Gastrocnemius medialis (tissue), 4 donors: ENCODE results near the gene LRRC53. TPM values are rescaled to one million over a fixed set of nuclear protein-coding genes. Genes with fewer than 3 reads are reported as not detected.

Experiments
- ATAC-seq, 2 donors: fragments of 150-250 bp; one replicate each; pipeline ENCODE4 v1.9.1; 2016
- DNase-seq, 2 donors: peaks; one replicate each; pipeline ENCODE4 v3.0.0-alpha.2; 2019
- H3K27ac ChIP-seq, 4 donors: fragments of 200-600 bp; sonication (generic); 1 replicate in 1 of 4; 2 replicates in 3 of 4; pipeline ENCODE4 v1.5.1; 2016 to 2018; ENCODE audit warnings: mild to moderate bottlenecking in 2 of 4, moderate library complexity in 1 of 4
- H3K27me3 ChIP-seq, 3 donors: fragments of 200-600 bp; sonication (generic) in 2 of 3; 1 replicate in 1 of 3; 2 replicates in 2 of 3; pipeline versions ENCODE4 v1.5.1 to v1.6.0; 2016 to 2019; ENCODE audit warnings: mild to moderate bottlenecking in 1 of 3, moderate library complexity in 1 of 3
- H3K36me3 ChIP-seq, 2 donors: fragments of 200-600 bp; sonication (generic) in 1 of 2; one replicate each; pipeline ENCODE4 v1.5.1; 2017 to 2018
- H3K4me1 ChIP-seq, 2 donors: fragments of 200-600 bp; sonication (generic) in 1 of 2; one replicate each; pipeline ENCODE4 v1.5.1; 2016 to 2017; ENCODE audit warnings: mild to moderate bottlenecking in 2 of 2
- H3K4me3 ChIP-seq, 4 donors: fragments of 200-600 bp; sonication (generic) in 3 of 4; 1 replicate in 1 of 4; 2 replicates in 3 of 4; pipeline ENCODE4 v1.5.1; 2016 to 2019; ENCODE audit warnings: mild to moderate bottlenecking in 2 of 4
- H3K9me3 ChIP-seq, 3 donors: fragments of 200-600 bp; sonication (generic) in 2 of 3; 1 replicate in 1 of 3; 2 replicates in 2 of 3; pipeline ENCODE4 v1.5.1; 2016 to 2019
- POLR2A ChIP-seq, 2 donors: fragments of 450-650 bp; IDR thresholded peaks; one replicate each; pipeline ENCODE4 v1.6.1; 2017; ENCODE audit warnings: antibody characterized with exemption in 2 of 2, mild to moderate bottlenecking in 2 of 2, moderate library complexity in 2 of 2
- in situ Hi-C, 4 donors: fragments of 200-750 bp; cut with MboI; loops; one replicate each; pipeline versions ENCODE4 v1.15.0 to v1.8.0; 2017; ENCODE audit warnings: low sequenced_read_pairs in 4 of 4
- intact Hi-C: fragments of 100-400 bp; cut with DNase I; formaldehyde crosslinking; loops from one replicate; pipeline ENCODE4 v1.15.1; 2023; ENCODE audit warnings: low total_unique reads
- total RNA-seq, 4 donors: library from RNA; depleted of rRNA; stranded (reverse); fragments of >200 nt; gene quantifications; one replicate each; pipeline versions ENCODE4 v1.1.0 to v1.2.3, GENCODE V29; 2016
- TF ChIP-seq, protein P1 (sequence below), 5 experiments: fragments of 450-650 bp in 3 of 5; fragments of 200-600 bp in 2 of 5; sonication (generic) in 2 of 5; IDR thresholded peaks in 4 of 5; conservative IDR thresholded peaks in 1 of 5; 1 replicate in 4 of 5; 2 replicates in 1 of 5; pipeline ENCODE4 v1.5.1; 2016 to 2019; ENCODE audit warnings: antibody characterized with exemption in 5 of 5, mild to moderate bottlenecking in 3 of 5, moderate library complexity in 3 of 5

LRRC53 gene
- total RNA-seq, 4 donors from 2014 or later: not detected

DNA sequence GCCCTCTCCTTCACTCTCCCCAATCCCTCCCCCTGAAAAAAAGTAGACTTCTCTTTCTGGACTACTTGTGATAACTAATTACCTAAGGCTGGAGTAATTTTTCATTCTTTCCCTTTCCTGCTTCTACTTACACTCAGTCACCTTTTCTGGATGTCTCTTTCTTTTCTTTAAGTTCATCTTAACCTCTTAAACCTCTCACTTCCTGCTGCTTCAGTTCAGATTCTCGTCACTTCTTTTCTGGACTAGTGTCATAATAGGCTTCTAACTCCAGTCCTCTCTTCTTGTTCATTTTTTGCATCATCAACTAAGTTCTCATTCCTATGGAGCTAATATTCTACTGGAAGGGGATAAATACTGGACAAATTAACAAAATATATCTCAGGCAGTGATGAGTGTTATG lies 75.4 kb downstream of the LRRC53 start:
- H3K27ac ChIP-seq: no peak overlapping the region
- no peaks in the 10 kb centered on the region for H3K36me3 ChIP-seq
- DNase-seq (no peak), ATAC-seq (no peak)
- in situ Hi-C loops (no loop called here), intact Hi-C loops (no loop called here)
- no peaks in the 10 kb centered on the region for H3K9me3 ChIP-seq
- H3K27me3 ChIP-seq: no peaks in the 10 kb centered on the region
- H3K4me3 ChIP-seq: no peak overlapping the region
- TF ChIP-seq POLR2A (IDR thresholded peaks at IDR 0.05): no peak
- TF ChIP-seq, protein P1, sequence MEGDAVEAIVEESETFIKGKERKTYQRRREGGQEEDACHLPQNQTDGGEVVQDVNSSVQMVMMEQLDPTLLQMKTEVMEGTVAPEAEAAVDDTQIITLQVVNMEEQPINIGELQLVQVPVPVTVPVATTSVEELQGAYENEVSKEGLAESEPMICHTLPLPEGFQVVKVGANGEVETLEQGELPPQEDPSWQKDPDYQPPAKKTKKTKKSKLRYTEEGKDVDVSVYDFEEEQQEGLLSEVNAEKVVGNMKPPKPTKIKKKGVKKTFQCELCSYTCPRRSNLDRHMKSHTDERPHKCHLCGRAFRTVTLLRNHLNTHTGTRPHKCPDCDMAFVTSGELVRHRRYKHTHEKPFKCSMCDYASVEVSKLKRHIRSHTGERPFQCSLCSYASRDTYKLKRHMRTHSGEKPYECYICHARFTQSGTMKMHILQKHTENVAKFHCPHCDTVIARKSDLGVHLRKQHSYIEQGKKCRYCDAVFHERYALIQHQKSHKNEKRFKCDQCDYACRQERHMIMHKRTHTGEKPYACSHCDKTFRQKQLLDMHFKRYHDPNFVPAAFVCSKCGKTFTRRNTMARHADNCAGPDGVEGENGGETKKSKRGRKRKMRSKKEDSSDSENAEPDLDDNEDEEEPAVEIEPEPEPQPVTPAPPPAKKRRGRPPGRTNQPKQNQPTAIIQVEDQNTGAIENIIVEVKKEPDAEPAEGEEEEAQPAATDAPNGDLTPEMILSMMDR (IDR thresholded peaks at IDR 0.05 in 4 of 5, conservative IDR thresholded peaks at IDR 0.05 in 1 of 5): no peak
- H3K4me1 ChIP-seq: no peaks in the 10 kb centered on the region

DNA sequence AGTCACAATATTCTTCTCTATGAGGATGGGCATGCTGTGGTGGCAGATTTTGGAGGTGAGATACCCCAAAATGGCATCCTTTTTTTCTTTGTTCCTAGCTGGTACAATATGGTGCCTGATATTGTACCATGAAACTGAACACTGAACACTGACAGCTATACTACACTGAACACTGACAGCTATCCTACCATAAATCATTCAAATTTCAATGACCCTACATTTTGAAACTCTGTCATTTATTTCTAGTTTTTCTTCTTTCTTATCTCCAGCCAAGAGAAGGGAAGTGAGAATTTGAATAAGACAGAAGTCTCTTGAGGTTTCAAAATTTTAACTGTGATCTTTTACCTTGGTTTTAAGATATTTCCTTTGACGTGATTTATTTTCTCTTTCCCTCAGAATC lies 76.3 kb downstream of the LRRC53 start:
- no peak for ATAC-seq
- H3K36me3 ChIP-seq: no peaks in the 10 kb centered on the region
- H3K4me1 ChIP-seq: no peaks in the 10 kb centered on the region
- no peaks in the 10 kb centered on the region for H3K9me3 ChIP-seq
- H3K27me3 ChIP-seq: no peaks in the 10 kb centered on the region
- TF ChIP-seq, protein P1 (IDR thresholded peaks at IDR 0.05 in 4 of 5, conservative IDR thresholded peaks at IDR 0.05 in 1 of 5): no peak
- TF ChIP-seq POLR2A (IDR thresholded peaks at IDR 0.05): no peak
- DNase-seq: no peak
- intact Hi-C loops: no loop called here
- in situ Hi-C loops: no loop called here
- H3K4me3 ChIP-seq: no peak overlapping the region
- H3K27ac ChIP-seq: no peak overlapping the region

DNA sequence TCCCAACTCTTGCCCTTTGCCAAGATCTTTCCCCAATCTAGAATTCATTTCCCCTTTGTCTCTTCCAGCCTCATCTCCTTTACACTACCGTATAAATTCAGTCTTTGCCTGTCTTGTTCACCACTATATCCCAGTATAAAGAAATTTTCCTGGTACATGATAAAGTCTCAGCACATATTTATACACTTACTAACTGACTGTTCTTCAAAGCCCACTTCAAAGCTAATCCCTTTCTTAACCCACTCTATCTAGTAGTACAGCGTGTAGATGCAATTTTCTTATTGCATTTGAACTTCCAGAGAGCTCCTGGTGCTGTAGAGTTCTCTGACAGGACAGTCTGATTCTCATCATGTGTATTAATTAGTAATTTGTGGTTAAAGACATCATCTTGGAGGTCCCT lies 78.1 kb downstream of the LRRC53 start:
- no peak overlapping the region for H3K27ac ChIP-seq
- H3K27me3 ChIP-seq: no peaks in the 10 kb centered on the region
- in situ Hi-C loops (no loop called here), intact Hi-C loops (no loop called here)
- TF ChIP-seq, protein P1 (IDR thresholded peaks at IDR 0.05 in 4 of 5, conservative IDR thresholded peaks at IDR 0.05 in 1 of 5): no peak
- no peak for TF ChIP-seq POLR2A (IDR thresholded peaks at IDR 0.05)
- no peak for ATAC-seq
- no peaks in the 10 kb centered on the region for H3K4me1 ChIP-seq
- no peaks in the 10 kb centered on the region for H3K9me3 ChIP-seq
- no peak for DNase-seq
- no peaks in the 10 kb centered on the region for H3K36me3 ChIP-seq
- H3K4me3 ChIP-seq: no peak overlapping the region

DNA sequence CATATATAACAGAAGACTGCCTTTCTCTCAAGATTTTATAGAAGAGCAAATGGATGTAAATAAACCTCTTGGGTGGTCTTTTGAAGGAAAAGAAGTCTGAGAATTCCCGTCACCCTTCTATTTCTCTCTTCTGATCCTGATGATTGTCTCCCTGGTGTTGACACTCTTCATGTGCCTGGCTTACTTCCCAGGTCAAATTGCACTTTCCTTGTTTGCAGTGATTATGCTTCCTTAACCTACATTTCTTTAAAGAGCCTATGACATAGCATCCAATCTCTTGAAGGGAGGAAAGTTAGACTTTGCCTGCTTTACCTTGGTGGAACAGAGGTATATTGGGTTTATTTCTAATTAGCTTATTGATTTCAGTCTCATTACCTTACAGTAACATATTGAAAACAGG lies 80.1 kb downstream of the LRRC53 start:
- in situ Hi-C loops: no loop called here
- no peak overlapping the region for H3K4me3 ChIP-seq
- H3K9me3 ChIP-seq: no peaks in the 10 kb centered on the region
- H3K36me3 ChIP-seq: no peaks in the 10 kb centered on the region
- no peak for TF ChIP-seq POLR2A (IDR thresholded peaks at IDR 0.05)
- TF ChIP-seq, protein P1 (IDR thresholded peaks at IDR 0.05 in 4 of 5, conservative IDR thresholded peaks at IDR 0.05 in 1 of 5): no peak
- H3K27me3 ChIP-seq: no peaks in the 10 kb centered on the region
- intact Hi-C loops: no loop called here
- DNase-seq (no peak), ATAC-seq (no peak)
- no peaks in the 10 kb centered on the region for H3K4me1 ChIP-seq
- no peak overlapping the region for H3K27ac ChIP-seq

DNA sequence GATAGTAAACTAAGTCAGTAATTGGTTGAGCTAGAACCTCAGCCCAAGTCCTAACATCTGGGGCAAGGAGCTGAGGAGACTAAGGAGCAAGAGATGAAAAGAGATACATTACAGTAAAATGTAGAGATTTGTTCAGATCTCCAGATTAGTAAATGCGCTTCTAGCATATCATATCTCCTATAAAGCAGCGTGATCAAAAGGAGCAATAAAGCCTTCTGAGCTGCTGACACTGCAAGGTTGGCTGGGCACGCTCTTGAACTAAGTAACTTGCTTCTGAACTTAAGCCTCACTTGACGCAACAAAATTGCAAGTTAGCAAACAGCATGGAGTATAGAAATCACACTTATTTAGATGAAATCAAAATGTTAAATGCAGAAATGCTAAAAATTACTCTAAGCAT lies 80.9 kb downstream of the LRRC53 start:
- in situ Hi-C loops: no loop called here

More for the DNA sequence above, 80.9 kb downstream of the LRRC53 start:
- Histone ChIP-seq H3K9me3 (no peaks in the 10 kb centered on the region), H3K4me3 (no peak overlapping the region), H3K27ac (no peak overlapping the region), H3K27me3 (no peaks in the 10 kb centered on the region), H3K4me1 (no peaks in the 10 kb centered on the region), H3K36me3 (no peaks in the 10 kb centered on the region)
- no peak for TF ChIP-seq POLR2A (IDR thresholded peaks at IDR 0.05)
- TF ChIP-seq, protein P1 (IDR thresholded peaks at IDR 0.05 in 4 of 5, conservative IDR thresholded peaks at IDR 0.05 in 1 of 5): no peak
- ATAC-seq (no peak), DNase-seq (no peak)
- intact Hi-C loops: no loop called here
